Measurements from ENCODE around the gene ACTG1. TPM values are rescaled to one million over a fixed set of nuclear protein-coding genes. Genes with fewer than 3 reads are reported as not detected.

The ACTG1 gene
- total RNA-seq, 4 donors from 2014 or later, result 2,510 to 3,878 (median 3,203) TPM

GRCh38 chr17:81487487-81488275 is 24.9 kb downstream of the ACTG1 start:
- Histone ChIP-seq H3K4me1 (peaks cover 0 to 48% (median 27%) of the 10 kb centered on the region in 4 donors), H3K27ac (peak overlapping the region; percentile 62 to 88 (median 79)), H3K9me3 (no peaks in the 10 kb centered on the region), H3K4me3 (peak overlapping the region; percentile 56 to 72 (median 63)), H3K27me3 (no peaks in the 10 kb centered on the region), H3K36me3 (no peaks in the 10 kb centered on the region)
- TF ChIP-seq POLR2A (IDR thresholded peaks at IDR 0.05) (peak; percentile 61 to 77), CTCF (IDR thresholded peaks at IDR 0.05) (no peak)
- DNase-seq, result peak; percentile 58 to 87 (median 87)

GRCh38 chr17:81487089-81487486 is 25.5 kb downstream of the ACTG1 start:
- Histone ChIP-seq H3K27me3 (no peaks in the 10 kb centered on the region), H3K9me3 (no peaks in the 10 kb centered on the region), H3K36me3 (no peaks in the 10 kb centered on the region), H3K4me3 (no peak overlapping the region), H3K27ac (no peak overlapping the region), H3K4me1 (peaks cover 0 to 51% (median 27%) of the 10 kb centered on the region in 4 donors)
- no peak for TF ChIP-seq POLR2A (IDR thresholded peaks at IDR 0.05)
- TF ChIP-seq CTCF (IDR thresholded peaks at IDR 0.05), result no peak
- no peak for DNase-seq

GRCh38 chr17:81486199-81486810 is 26.3 kb downstream of the ACTG1 start:
- Histone ChIP-seq H3K4me3 (no peak overlapping the region), H3K4me1 (peaks cover 0 to 54% (median 30%) of the 10 kb centered on the region in 4 donors), H3K9me3 (no peaks in the 10 kb centered on the region), H3K27ac (no peak overlapping the region), H3K27me3 (no peaks in the 10 kb centered on the region), H3K36me3 (no peaks in the 10 kb centered on the region)
- TF ChIP-seq POLR2A (IDR thresholded peaks at IDR 0.05), result no peak
- no peak for TF ChIP-seq CTCF (IDR thresholded peaks at IDR 0.05)
- DNase-seq, result no peak

- no peaks in the 10 kb centered on the region for H3K27me3 ChIP-seq
- no peaks in the 10 kb centered on the region for H3K36me3 ChIP-seq
- TF ChIP-seq CTCF (IDR thresholded peaks at IDR 0.05) (peak; percentile 99 to 100 (median 100)), POLR2A (IDR thresholded peaks at IDR 0.05) (no peak)
- H3K4me1 ChIP-seq, result peaks cover 0 to 54% (median 30%) of the 10 kb centered on the region in 4 donors
- H3K27ac ChIP-seq, result peak overlapping the region in 1 of 4 donors; percentile 55
- no peaks in the 10 kb centered on the region for H3K9me3 ChIP-seq
- peak; percentile 88 to 95 (median 91) for DNase-seq
- peak overlapping the region; percentile 22 to 48 (median 44) for H3K4me3 ChIP-seq
Observed at GRCh38 chr17:81484195-81484979, 28.2 kb downstream of the ACTG1 start.

- TF ChIP-seq CTCF (IDR thresholded peaks at IDR 0.05), result no peak
- no peak for TF ChIP-seq POLR2A (IDR thresholded peaks at IDR 0.05)
- H3K27ac ChIP-seq, result peak overlapping the region in 1 of 4 donors; percentile 55
Observed at GRCh38 chr17:81483862-81484194, 28.8 kb downstream of the ACTG1 start.

More at GRCh38 chr17:81483862-81484194, 28.8 kb downstream of the ACTG1 start:
- DNase-seq, result no peak
- Histone ChIP-seq H3K27me3 (no peaks in the 10 kb centered on the region), H3K9me3 (no peaks in the 10 kb centered on the region), H3K4me1 (peaks cover 0 to 48% (median 30%) of the 10 kb centered on the region in 4 donors), H3K4me3 (peak overlapping the region; percentile 22 to 48 (median 44)), H3K36me3 (no peaks in the 10 kb centered on the region)

Measured in Peyer's patch (tissue), 4 donors.